GM12872 (cell line): ENCODE data around the gene CFAP53.

Source experiments
- TF ChIP-seq, protein P1 (sequence below): IDR thresholded peaks from 3 replicates; pipeline ENCODE4 v1.5.1; 2011; ENCODE audit warnings: low read depth, mild to moderate bottlenecking, low read length, moderate library complexity; ENCODE audit not compliant: insufficient read depth

Gene CFAP53

DNA sequence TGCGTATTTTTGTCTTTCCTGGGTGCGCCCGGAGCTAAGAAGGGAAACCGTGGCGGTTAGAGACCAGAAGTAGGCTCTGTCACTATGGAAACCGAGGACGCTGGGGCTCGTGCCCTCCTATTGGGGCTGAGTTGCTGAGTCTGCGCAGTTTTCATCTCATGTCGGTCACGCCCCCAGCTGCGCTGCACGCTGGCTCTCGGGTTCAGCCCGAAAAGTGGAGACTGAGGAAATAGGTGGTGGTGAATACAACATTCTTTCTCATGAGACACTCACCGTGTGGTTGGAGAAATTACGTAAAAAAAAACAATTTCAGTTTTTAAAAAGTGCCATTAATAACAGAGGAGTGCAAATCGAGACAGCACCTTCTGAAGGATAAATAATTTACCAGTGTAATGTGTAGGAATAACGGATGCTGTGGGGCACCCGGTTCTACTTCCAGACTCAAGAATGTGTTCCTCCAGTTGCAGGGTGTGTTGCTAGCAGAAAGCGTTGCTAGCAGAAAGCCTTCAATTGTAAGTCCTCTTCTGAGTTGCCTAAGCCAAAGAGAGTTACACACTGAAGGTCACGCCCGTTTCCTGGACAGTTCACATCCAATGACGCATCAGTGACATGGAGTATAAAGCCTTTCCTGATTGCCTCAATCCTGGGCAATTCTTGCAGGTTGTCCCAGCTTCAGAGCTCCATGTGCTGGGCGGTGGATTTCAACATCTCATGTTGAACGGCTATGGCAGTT is 41.6 kb upstream of the CFAP53 start:
- TF ChIP-seq, protein P1, sequence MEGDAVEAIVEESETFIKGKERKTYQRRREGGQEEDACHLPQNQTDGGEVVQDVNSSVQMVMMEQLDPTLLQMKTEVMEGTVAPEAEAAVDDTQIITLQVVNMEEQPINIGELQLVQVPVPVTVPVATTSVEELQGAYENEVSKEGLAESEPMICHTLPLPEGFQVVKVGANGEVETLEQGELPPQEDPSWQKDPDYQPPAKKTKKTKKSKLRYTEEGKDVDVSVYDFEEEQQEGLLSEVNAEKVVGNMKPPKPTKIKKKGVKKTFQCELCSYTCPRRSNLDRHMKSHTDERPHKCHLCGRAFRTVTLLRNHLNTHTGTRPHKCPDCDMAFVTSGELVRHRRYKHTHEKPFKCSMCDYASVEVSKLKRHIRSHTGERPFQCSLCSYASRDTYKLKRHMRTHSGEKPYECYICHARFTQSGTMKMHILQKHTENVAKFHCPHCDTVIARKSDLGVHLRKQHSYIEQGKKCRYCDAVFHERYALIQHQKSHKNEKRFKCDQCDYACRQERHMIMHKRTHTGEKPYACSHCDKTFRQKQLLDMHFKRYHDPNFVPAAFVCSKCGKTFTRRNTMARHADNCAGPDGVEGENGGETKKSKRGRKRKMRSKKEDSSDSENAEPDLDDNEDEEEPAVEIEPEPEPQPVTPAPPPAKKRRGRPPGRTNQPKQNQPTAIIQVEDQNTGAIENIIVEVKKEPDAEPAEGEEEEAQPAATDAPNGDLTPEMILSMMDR, result no peak

- TF ChIP-seq, protein P1, result no peak
Observed at GRCh38 chr18:50307400-50307737, 41.1 kb upstream of the CFAP53 start.

GRCh38 chr18:50306944-50307343 is 40.6 kb upstream of the CFAP53 start:
- TF ChIP-seq, protein P1, result no peak

GRCh38 chr18:50301074-50301473 is 34.8 kb upstream of the CFAP53 start:
- TF ChIP-seq, protein P1, result no peak

GRCh38 chr18:50299626-50300388 is 33.5 kb upstream of the CFAP53 start:
- TF ChIP-seq, protein P1, result no peak

- TF ChIP-seq, protein P1, result no peak
Observed at GRCh38 chr18:50298443-50299284, 32.4 kb upstream of the CFAP53 start.
